Endodermal cell (in vitro differentiated cells): Measurements from ENCODE around the gene PFKL. TPM values are rescaled to one million over a fixed set of nuclear protein-coding genes. Genes with fewer than 3 reads are reported as not detected.

Source experiments
- DNase-seq: peaks from one replicate; pipeline ENCODE4 v3.0.0-alpha.2; 2017
- H3K27ac ChIP-seq: 2 replicates; pipeline ENCODE4 v1.5.1; 2013; ENCODE audit warnings: mild to moderate bottlenecking, low read depth, low read length, moderate library complexity
- H3K27me3 ChIP-seq: 2 replicates; pipeline ENCODE4 v1.6.1; 2013; ENCODE audit warnings: mild to moderate bottlenecking, low read length, moderate library complexity; ENCODE audit not compliant: insufficient read depth, control insufficient read depth, poor library complexity, severe bottlenecking
- H3K36me3 ChIP-seq: 2 replicates; pipeline ENCODE4 v1.7.0; 2013; ENCODE audit warnings: mild to moderate bottlenecking, low read length, moderate library complexity; ENCODE audit not compliant: control insufficient read depth, insufficient read depth
- H3K4me1 ChIP-seq: one replicate; pipeline ENCODE4 v1.7.0; 2013; ENCODE audit warnings: low read length; ENCODE audit not compliant: control insufficient read depth, insufficient read depth
- H3K4me3 ChIP-seq: 2 replicates; pipeline ENCODE4 v1.5.1; 2013; ENCODE audit warnings: mild to moderate bottlenecking, low read length, moderate library complexity
- H3K9ac ChIP-seq: 2 replicates; pipeline ENCODE4 v1.6.1; 2013; ENCODE audit warnings: mild to moderate bottlenecking, low read length, moderate library complexity; ENCODE audit not compliant: poor library complexity, severe bottlenecking; ENCODE audit errors: extremely low read depth
- H3K9me3 ChIP-seq: 2 replicates; pipeline ENCODE4 v1.6.1; 2013; ENCODE audit warnings: mild to moderate bottlenecking, low read length, moderate library complexity; ENCODE audit not compliant: control insufficient read depth
- H3K27ac Mint-ChIP-seq: 2 replicates; pipeline ENCODE4 v1.8.0; 2020; ENCODE audit warnings: mixed read lengths
- H3K27me3 Mint-ChIP-seq: 2 replicates; pipeline ENCODE4 v1.8.0; 2021; ENCODE audit warnings: mild to moderate bottlenecking, mixed read lengths; ENCODE audit not compliant: insufficient read depth
- H3K36me3 Mint-ChIP-seq: 2 replicates; pipeline ENCODE4 v1.8.0; 2020; ENCODE audit warnings: low read depth, mixed read lengths
- H3K4me1 Mint-ChIP-seq: 2 replicates; pipeline ENCODE4 v1.8.0; 2020; ENCODE audit warnings: mixed read lengths
- H3K4me3 Mint-ChIP-seq: 2 replicates; pipeline ENCODE4 v1.8.0; 2020; ENCODE audit warnings: mild to moderate bottlenecking, moderate library complexity, mixed read lengths
- H3K9me3 Mint-ChIP-seq: 2 replicates; pipeline ENCODE4 v1.8.0; 2020; ENCODE audit warnings: mild to moderate bottlenecking, mixed read lengths
- WGBS, 2 experiments: methylation state at CpG; one replicate each; pipeline versions ENCODE4 v1.1.5 to v1.1.7; 2013; ENCODE audit warnings: missing lambda C conversion rate in 2 of 2, mixed read lengths in 1 of 2; ENCODE audit not compliant: insufficient coverage in 1 of 2, insufficient read length in 1 of 2; 5-methylcytosine and 5-hydroxymethylcytosine counted together
- total RNA-seq, 2 donors: library from RNA; stranded (reverse); fragmentation: NEBNext Ultra II Directional in 1 of 2; extraction: Animal tissue kit (Norgen Biotek cat#: 25700) in 1 of 2; gene quantifications; 2 replicates in 1 of 2; 3 replicates in 1 of 2; pipeline ENCODE4 v1.2.1, GENCODE V29; 2021
- TF ChIP-seq, protein P1 (sequence below): fragments of 200-600 bp; sonication (generic); conservative IDR thresholded peaks from 2 replicates; pipeline ENCODE4 v1.5.0; 2021; ENCODE audit warnings: antibody characterized with exemption, mild to moderate bottlenecking

PFKL gene
- total RNA-seq, 2 donors from 2014 or later = 195 to 198 TPM

DNA sequence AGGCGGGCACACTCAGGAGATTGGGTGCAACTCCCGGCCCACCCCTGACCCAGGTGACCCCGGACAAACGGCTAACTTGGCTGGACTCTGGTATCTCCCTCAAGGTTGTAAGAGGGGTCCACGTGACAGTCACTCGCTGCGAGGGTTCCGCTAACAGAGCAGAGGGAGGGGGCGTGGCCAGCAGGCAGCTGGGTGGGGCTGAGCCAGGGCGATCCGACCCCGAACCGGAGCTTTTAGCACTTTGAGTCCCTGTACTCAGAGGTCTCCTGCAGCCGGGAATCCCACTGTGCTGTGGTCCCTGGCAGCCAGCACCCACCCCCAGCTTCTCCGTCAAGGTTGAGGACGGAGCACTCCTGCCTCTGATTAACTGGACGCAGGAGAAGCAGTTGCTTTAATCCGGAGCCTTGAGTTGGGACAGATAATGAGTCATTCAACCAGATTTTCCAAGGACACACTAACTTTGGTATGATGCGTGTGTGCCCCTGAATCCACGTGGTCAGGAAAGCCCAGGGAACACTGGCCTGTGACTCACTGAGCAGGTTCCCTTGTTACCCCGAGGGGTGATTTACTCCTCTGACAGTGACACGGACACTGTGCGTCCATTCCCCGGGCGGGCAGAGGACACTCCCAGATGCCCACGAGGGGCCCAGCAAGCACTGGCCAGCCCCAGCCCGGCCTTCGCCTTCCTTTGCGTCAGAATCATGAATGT lies 70.3 kb downstream of the PFKL start:
- no peaks in the 10 kb centered on the region for H3K27me3 ChIP-seq
- peaks cover 7% of the 10 kb centered on the region for H3K36me3 Mint-ChIP-seq
- TF ChIP-seq, protein P1, sequence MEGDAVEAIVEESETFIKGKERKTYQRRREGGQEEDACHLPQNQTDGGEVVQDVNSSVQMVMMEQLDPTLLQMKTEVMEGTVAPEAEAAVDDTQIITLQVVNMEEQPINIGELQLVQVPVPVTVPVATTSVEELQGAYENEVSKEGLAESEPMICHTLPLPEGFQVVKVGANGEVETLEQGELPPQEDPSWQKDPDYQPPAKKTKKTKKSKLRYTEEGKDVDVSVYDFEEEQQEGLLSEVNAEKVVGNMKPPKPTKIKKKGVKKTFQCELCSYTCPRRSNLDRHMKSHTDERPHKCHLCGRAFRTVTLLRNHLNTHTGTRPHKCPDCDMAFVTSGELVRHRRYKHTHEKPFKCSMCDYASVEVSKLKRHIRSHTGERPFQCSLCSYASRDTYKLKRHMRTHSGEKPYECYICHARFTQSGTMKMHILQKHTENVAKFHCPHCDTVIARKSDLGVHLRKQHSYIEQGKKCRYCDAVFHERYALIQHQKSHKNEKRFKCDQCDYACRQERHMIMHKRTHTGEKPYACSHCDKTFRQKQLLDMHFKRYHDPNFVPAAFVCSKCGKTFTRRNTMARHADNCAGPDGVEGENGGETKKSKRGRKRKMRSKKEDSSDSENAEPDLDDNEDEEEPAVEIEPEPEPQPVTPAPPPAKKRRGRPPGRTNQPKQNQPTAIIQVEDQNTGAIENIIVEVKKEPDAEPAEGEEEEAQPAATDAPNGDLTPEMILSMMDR = no peak
- no peak overlapping the region for H3K27ac Mint-ChIP-seq
- no peaks in the 10 kb centered on the region for H3K4me1 ChIP-seq
- WGBS, 2 experiments = 51 to 56% methylated on average over 20 to 29 of the region's 29 CpGs
- H3K4me1 Mint-ChIP-seq = no peaks in the 10 kb centered on the region
- H3K9me3 ChIP-seq = peaks cover 18% of the 10 kb centered on the region
- H3K27me3 Mint-ChIP-seq = peaks cover 12% of the 10 kb centered on the region
- H3K4me3 ChIP-seq = no peak overlapping the region
- H3K27ac ChIP-seq = no peak overlapping the region
- no peak overlapping the region for H3K9ac ChIP-seq
- no peaks in the 10 kb centered on the region for H3K36me3 ChIP-seq
- peaks cover 21% of the 10 kb centered on the region for H3K9me3 Mint-ChIP-seq
- DNase-seq = peak; percentile 88
- H3K4me3 Mint-ChIP-seq = no peak overlapping the region

DNA sequence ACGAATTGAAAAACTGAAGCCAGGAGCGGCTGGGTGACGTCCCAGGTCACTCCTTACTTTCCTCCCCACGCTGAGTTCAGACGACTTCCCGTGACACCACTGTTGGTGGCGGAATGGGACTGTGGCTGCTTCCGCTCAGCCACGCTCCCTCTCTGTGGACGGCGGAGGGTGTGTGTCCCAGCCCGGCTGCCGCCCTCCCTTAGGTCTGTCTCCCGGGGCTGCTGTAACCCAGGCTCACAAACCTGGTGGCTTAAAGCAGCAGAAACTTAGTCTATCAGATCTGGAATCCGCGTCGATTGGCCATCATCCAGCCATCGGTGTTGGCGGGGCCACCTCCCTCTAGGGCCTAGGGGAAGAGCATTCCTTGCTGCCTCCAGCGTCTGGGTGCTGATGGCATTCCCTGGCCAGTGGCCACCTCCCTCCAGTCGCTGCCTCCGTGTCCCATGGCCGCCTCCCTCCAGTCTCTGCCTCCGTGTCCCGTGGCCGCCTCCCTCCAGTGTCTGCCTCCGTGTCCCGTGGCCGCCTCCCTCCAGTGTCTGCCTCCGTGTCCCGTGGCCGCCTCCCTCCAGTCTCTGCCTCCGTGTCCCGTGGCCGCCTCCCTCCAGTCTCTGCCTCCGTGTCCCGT lies 71.0 kb downstream of the PFKL start:
- no peak overlapping the region for H3K4me3 Mint-ChIP-seq
- WGBS, 2 experiments = 94 to 95% methylated on average over 22 to 32 of the region's 37 CpGs
- peaks cover 15% of the 10 kb centered on the region for H3K27me3 Mint-ChIP-seq
- Histone ChIP-seq H3K9ac (no peak overlapping the region), H3K27me3 (no peaks in the 10 kb centered on the region), H3K9me3 (peaks cover 20% of the 10 kb centered on the region), H3K27ac (no peak overlapping the region), H3K4me3 (no peak overlapping the region), H3K4me1 (no peaks in the 10 kb centered on the region), H3K36me3 (no peaks in the 10 kb centered on the region)
- TF ChIP-seq, protein P1 = no peak
- H3K9me3 Mint-ChIP-seq = peaks cover 29% of the 10 kb centered on the region
- no peak for DNase-seq
- H3K4me1 Mint-ChIP-seq = no peaks in the 10 kb centered on the region
- H3K36me3 Mint-ChIP-seq = peaks cover 8% of the 10 kb centered on the region
- H3K27ac Mint-ChIP-seq = no peak overlapping the region

DNA sequence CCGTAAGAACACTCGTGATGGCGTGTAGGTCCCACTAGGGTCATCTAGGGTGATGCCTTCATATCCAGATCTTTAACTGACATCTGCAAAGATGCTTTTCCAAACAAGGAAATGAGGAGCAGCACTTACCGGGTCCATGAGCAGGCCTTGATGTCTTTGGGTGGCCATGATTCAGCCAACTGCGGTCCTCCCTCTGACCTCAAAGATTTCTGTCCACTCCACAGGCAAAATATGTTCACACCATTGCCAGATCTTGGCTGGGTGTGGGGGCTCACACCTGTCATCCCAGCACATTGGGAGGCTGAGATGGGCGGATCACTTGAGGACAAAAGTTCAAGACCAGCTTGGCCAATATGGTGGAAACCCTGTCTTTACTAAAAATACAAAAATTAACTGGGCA lies 71.7 kb downstream of the PFKL start:
- no peaks in the 10 kb centered on the region for H3K4me1 Mint-ChIP-seq
- peaks cover 8% of the 10 kb centered on the region for H3K36me3 Mint-ChIP-seq
- H3K27ac ChIP-seq = no peak overlapping the region
- peak; percentile 13 for DNase-seq
- H3K4me3 Mint-ChIP-seq = no peak overlapping the region
- TF ChIP-seq, protein P1 = no peak
- H3K9me3 ChIP-seq = peaks cover 20% of the 10 kb centered on the region
- H3K27me3 ChIP-seq = no peaks in the 10 kb centered on the region
- H3K4me1 ChIP-seq = no peaks in the 10 kb centered on the region
- no peak overlapping the region for H3K27ac Mint-ChIP-seq
- 95 to 98% methylated on average over 5 to 6 of the region's 6 CpGs for WGBS, 2 experiments
- H3K36me3 ChIP-seq = no peaks in the 10 kb centered on the region
- H3K9me3 Mint-ChIP-seq = peaks cover 31% of the 10 kb centered on the region
- no peak overlapping the region for H3K9ac ChIP-seq
- H3K27me3 Mint-ChIP-seq = peaks cover 15% of the 10 kb centered on the region
- no peak overlapping the region for H3K4me3 ChIP-seq
